ENCODE measurements around the gene SYT1.

SYT1 gene

GRCh38 chr12:79299447-79300198, 435.0 kb downstream of the SYT1 start:
- Histone ChIP-seq H3K27me3 (ENCODE audit: control insufficient read depth, insufficient read depth, low read length) (no peaks in the 10 kb centered on the region), H3K9me3 (ENCODE audit: control insufficient read depth, insufficient read depth, low read length) (no peaks in the 10 kb centered on the region), H3K27ac (ENCODE audit: low read length) (no peak overlapping the region), H3K4me1 (ENCODE audit: control insufficient read depth, insufficient read depth, low read length) (no peaks in the 10 kb centered on the region), H3K36me3 (ENCODE audit: control insufficient read depth, insufficient read depth, low read length) (no peaks in the 10 kb centered on the region), H3K4me3 (ENCODE audit: low read length) (no peak overlapping the region)
- DNase-seq (ENCODE audit: low read depth, low spot score): no peak
- WGBS (ENCODE audit: insufficient coverage, insufficient read length): 100% methylated on average over 1 of the region's 5 CpGs

- DNase-seq (ENCODE audit: low read depth, low spot score): no peak
- no peaks in the 10 kb centered on the region for H3K4me1 ChIP-seq (ENCODE audit: control insufficient read depth, insufficient read depth, low read length)
- H3K27me3 ChIP-seq (ENCODE audit: control insufficient read depth, insufficient read depth, low read length): no peaks in the 10 kb centered on the region
Measured at GRCh38 chr12:79300199-79300568, 435.6 kb downstream of the SYT1 start.

GRCh38 chr12:79301181-79301580, 436.6 kb downstream of the SYT1 start:
- Histone ChIP-seq H3K27me3 (ENCODE audit: control insufficient read depth, insufficient read depth, low read length) (no peaks in the 10 kb centered on the region), H3K9me3 (ENCODE audit: control insufficient read depth, insufficient read depth, low read length) (no peaks in the 10 kb centered on the region), H3K27ac (ENCODE audit: low read length) (no peak overlapping the region), H3K4me3 (ENCODE audit: low read length) (no peak overlapping the region), H3K36me3 (ENCODE audit: control insufficient read depth, insufficient read depth, low read length) (no peaks in the 10 kb centered on the region), H3K4me1 (ENCODE audit: control insufficient read depth, insufficient read depth, low read length) (no peaks in the 10 kb centered on the region)
- WGBS (ENCODE audit: insufficient coverage, insufficient read length): no CpG with 5 or more reads among the region's 3 CpGs
- DNase-seq (ENCODE audit: low read depth, low spot score): no peak

More at GRCh38 chr12:79300199-79300568, 435.6 kb downstream of the SYT1 start:
- Histone ChIP-seq H3K27ac (ENCODE audit: low read length) (no peak overlapping the region), H3K9me3 (ENCODE audit: control insufficient read depth, insufficient read depth, low read length) (no peaks in the 10 kb centered on the region), H3K4me3 (ENCODE audit: low read length) (no peak overlapping the region), H3K36me3 (ENCODE audit: control insufficient read depth, insufficient read depth, low read length) (no peaks in the 10 kb centered on the region)
- no CpG with 5 or more reads among the region's 5 CpGs for WGBS (ENCODE audit: insufficient coverage, insufficient read length)

GRCh38 chr12:79302162-79302814, 437.7 kb downstream of the SYT1 start:
- Histone ChIP-seq H3K27me3 (ENCODE audit: control insufficient read depth, insufficient read depth, low read length) (no peaks in the 10 kb centered on the region), H3K27ac (ENCODE audit: low read length) (no peak overlapping the region), H3K4me3 (ENCODE audit: low read length) (no peak overlapping the region), H3K4me1 (ENCODE audit: control insufficient read depth, insufficient read depth, low read length) (no peaks in the 10 kb centered on the region), H3K36me3 (ENCODE audit: control insufficient read depth, insufficient read depth, low read length) (no peaks in the 10 kb centered on the region), H3K9me3 (ENCODE audit: control insufficient read depth, insufficient read depth, low read length) (no peaks in the 10 kb centered on the region)
- DNase-seq (ENCODE audit: low read depth, low spot score): no peak
- no CpG with 5 or more reads among the region's 9 CpGs for WGBS (ENCODE audit: insufficient coverage, insufficient read length)

- no peak overlapping the region for H3K27ac ChIP-seq (ENCODE audit: low read length)
- WGBS (ENCODE audit: insufficient coverage, insufficient read length): no CpG with 5 or more reads among the region's 16 CpGs
- no peak overlapping the region for H3K4me3 ChIP-seq (ENCODE audit: low read length)
- H3K27me3 ChIP-seq (ENCODE audit: control insufficient read depth, insufficient read depth, low read length): no peaks in the 10 kb centered on the region
- H3K4me1 ChIP-seq (ENCODE audit: control insufficient read depth, insufficient read depth, low read length): no peaks in the 10 kb centered on the region
- no peaks in the 10 kb centered on the region; the same call in 1 of the 2 replicates for H3K36me3 ChIP-seq (ENCODE audit: control insufficient read depth, insufficient read depth, low read length)
- no peak for DNase-seq (ENCODE audit: low read depth, low spot score)
- H3K9me3 ChIP-seq (ENCODE audit: control insufficient read depth, insufficient read depth, low read length): no peaks in the 10 kb centered on the region
Measured at GRCh38 chr12:79307340-79307739, 442.8 kb downstream of the SYT1 start.

- no peaks in the 10 kb centered on the region for H3K9me3 ChIP-seq (ENCODE audit: control insufficient read depth, insufficient read depth, low read length)
- H3K27me3 ChIP-seq (ENCODE audit: control insufficient read depth, insufficient read depth, low read length): no peaks in the 10 kb centered on the region
- no peak for DNase-seq (ENCODE audit: low read depth, low spot score)
Measured at GRCh38 chr12:79309039-79309438, 444.5 kb downstream of the SYT1 start.

GRCh38 chr12:79317179-79317847, 452.7 kb downstream of the SYT1 start:
- no peaks in the 10 kb centered on the region for H3K9me3 ChIP-seq (ENCODE audit: control insufficient read depth, insufficient read depth, low read length)
- no CpG with 5 or more reads among the region's 10 CpGs for WGBS (ENCODE audit: insufficient coverage, insufficient read length)
- DNase-seq (ENCODE audit: low read depth, low spot score): no peak
- H3K36me3 ChIP-seq (ENCODE audit: control insufficient read depth, insufficient read depth, low read length): no peaks in the 10 kb centered on the region
- H3K27me3 ChIP-seq (ENCODE audit: control insufficient read depth, insufficient read depth, low read length): no peaks in the 10 kb centered on the region
- no peak overlapping the region for H3K4me3 ChIP-seq (ENCODE audit: low read length)
- H3K27ac ChIP-seq (ENCODE audit: low read length): no peak overlapping the region
- H3K4me1 ChIP-seq (ENCODE audit: control insufficient read depth, insufficient read depth, low read length): no peaks in the 10 kb centered on the region

More at GRCh38 chr12:79309039-79309438, 444.5 kb downstream of the SYT1 start:
- no peak overlapping the region for H3K27ac ChIP-seq (ENCODE audit: low read length)
- no peaks in the 10 kb centered on the region; the same call in 1 of the 2 replicates for H3K36me3 ChIP-seq (ENCODE audit: control insufficient read depth, insufficient read depth, low read length)
- no peak overlapping the region for H3K4me3 ChIP-seq (ENCODE audit: low read length)
- WGBS (ENCODE audit: insufficient coverage, insufficient read length): no CpG with 5 or more reads among the region's 2 CpGs
- no peaks in the 10 kb centered on the region for H3K4me1 ChIP-seq (ENCODE audit: control insufficient read depth, insufficient read depth, low read length)

- Histone ChIP-seq H3K4me1 (ENCODE audit: control insufficient read depth, insufficient read depth, low read length) (no peaks in the 10 kb centered on the region), H3K9me3 (ENCODE audit: control insufficient read depth, insufficient read depth, low read length) (no peaks in the 10 kb centered on the region), H3K27ac (ENCODE audit: low read length) (no peak overlapping the region), H3K4me3 (ENCODE audit: low read length) (no peak overlapping the region), H3K27me3 (ENCODE audit: control insufficient read depth, insufficient read depth, low read length) (no peaks in the 10 kb centered on the region), H3K36me3 (ENCODE audit: control insufficient read depth, insufficient read depth, low read length) (no peaks in the 10 kb centered on the region)
- no CpG with 5 or more reads among the region's 1 CpG for WGBS (ENCODE audit: insufficient coverage, insufficient read length)
- no peak for DNase-seq (ENCODE audit: low read depth, low spot score)
Measured at GRCh38 chr12:79322905-79323304, 458.3 kb downstream of the SYT1 start.

GRCh38 chr12:79324571-79324970, 460.0 kb downstream of the SYT1 start:
- Histone ChIP-seq H3K36me3 (ENCODE audit: control insufficient read depth, insufficient read depth, low read length) (no peaks in the 10 kb centered on the region), H3K9me3 (ENCODE audit: control insufficient read depth, insufficient read depth, low read length) (no peaks in the 10 kb centered on the region), H3K4me3 (ENCODE audit: low read length) (no peak overlapping the region), H3K27ac (ENCODE audit: low read length) (no peak overlapping the region), H3K4me1 (ENCODE audit: control insufficient read depth, insufficient read depth, low read length) (0 out of 2 replicates have a peak, but pooled peaks cover 1% of the 10 kb centered on the region), H3K27me3 (ENCODE audit: control insufficient read depth, insufficient read depth, low read length) (no peaks in the 10 kb centered on the region)
- DNase-seq (ENCODE audit: low read depth, low spot score): no peak
- no CpG with 5 or more reads among the region's 3 CpGs for WGBS (ENCODE audit: insufficient coverage, insufficient read length)

GRCh38 chr12:79326222-79326621, 461.6 kb downstream of the SYT1 start:
- WGBS (ENCODE audit: insufficient coverage, insufficient read length): no CpG with 5 or more reads among the region's 2 CpGs

More at GRCh38 chr12:79326222-79326621, 461.6 kb downstream of the SYT1 start:
- Histone ChIP-seq H3K36me3 (ENCODE audit: control insufficient read depth, insufficient read depth, low read length) (no peaks in the 10 kb centered on the region), H3K9me3 (ENCODE audit: control insufficient read depth, insufficient read depth, low read length) (no peaks in the 10 kb centered on the region), H3K27ac (ENCODE audit: low read length) (no peak overlapping the region), H3K27me3 (ENCODE audit: control insufficient read depth, insufficient read depth, low read length) (no peaks in the 10 kb centered on the region), H3K4me3 (ENCODE audit: low read length) (no peak overlapping the region), H3K4me1 (ENCODE audit: control insufficient read depth, insufficient read depth, low read length) (0 out of 2 replicates have a peak, but pooled peaks cover 1% of the 10 kb centered on the region)
- DNase-seq (ENCODE audit: low read depth, low spot score): no peak

Data from iPS DF 6.9 (cell line).